ENCODE results near the gene AKR1B1.

DNA sequence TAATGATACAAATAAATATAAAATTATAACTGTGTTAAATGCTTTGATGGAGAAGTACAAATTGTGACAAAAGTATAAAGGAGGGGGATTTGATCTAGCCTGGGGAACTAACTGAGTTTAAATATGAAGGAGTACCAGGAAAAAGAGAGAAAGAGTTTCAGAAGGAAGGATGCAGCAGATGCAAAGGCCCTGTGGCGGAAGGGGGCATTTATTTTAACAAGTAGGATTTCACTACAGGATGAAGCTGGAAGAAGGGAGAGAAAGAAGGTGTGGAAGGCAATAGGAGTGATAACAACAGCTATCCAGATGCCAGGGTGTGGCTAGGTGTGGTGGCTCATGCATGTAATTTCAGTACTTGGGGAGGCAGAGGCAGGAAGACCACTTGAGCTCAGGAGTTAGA is 55.8 kb downstream of the AKR1B1 start:
- TF ChIP-seq, protein P1, sequence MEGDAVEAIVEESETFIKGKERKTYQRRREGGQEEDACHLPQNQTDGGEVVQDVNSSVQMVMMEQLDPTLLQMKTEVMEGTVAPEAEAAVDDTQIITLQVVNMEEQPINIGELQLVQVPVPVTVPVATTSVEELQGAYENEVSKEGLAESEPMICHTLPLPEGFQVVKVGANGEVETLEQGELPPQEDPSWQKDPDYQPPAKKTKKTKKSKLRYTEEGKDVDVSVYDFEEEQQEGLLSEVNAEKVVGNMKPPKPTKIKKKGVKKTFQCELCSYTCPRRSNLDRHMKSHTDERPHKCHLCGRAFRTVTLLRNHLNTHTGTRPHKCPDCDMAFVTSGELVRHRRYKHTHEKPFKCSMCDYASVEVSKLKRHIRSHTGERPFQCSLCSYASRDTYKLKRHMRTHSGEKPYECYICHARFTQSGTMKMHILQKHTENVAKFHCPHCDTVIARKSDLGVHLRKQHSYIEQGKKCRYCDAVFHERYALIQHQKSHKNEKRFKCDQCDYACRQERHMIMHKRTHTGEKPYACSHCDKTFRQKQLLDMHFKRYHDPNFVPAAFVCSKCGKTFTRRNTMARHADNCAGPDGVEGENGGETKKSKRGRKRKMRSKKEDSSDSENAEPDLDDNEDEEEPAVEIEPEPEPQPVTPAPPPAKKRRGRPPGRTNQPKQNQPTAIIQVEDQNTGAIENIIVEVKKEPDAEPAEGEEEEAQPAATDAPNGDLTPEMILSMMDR (conservative IDR thresholded peaks at IDR 0.05; ENCODE audit: low read length) = no peak
- no peak for TF ChIP-seq EZH2phosphoT487 (IDR thresholded peaks at IDR 0.05; ENCODE audit: borderline replicate concordance, low read depth, low read length)

Measured in OCI-LY7 (cell line).